ENCODE results near the gene FZR1.

The FZR1 gene

DNA sequence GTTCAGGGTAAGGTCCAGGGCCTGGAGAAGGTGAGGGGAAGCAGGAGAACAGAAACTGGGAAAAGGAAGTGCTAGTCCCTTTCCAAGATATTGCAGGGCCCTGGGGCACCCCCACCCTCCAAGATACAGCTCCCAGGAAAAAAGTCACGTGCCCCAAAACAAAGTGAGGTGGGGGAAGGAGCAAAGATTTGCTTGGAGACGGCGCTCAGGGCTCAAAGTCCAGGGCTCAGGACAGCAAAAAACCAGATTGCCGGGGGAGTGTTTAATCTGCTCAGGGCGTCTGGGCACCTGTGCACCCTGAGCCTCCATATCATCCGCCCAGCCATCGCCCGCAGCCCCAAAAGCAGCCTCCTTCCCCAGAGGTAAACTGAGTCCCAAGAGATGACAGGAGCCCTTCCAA lies 32.1 kb upstream of the FZR1 start:
- no peak for DNase-seq (ENCODE audit: low spot score)

DNA sequence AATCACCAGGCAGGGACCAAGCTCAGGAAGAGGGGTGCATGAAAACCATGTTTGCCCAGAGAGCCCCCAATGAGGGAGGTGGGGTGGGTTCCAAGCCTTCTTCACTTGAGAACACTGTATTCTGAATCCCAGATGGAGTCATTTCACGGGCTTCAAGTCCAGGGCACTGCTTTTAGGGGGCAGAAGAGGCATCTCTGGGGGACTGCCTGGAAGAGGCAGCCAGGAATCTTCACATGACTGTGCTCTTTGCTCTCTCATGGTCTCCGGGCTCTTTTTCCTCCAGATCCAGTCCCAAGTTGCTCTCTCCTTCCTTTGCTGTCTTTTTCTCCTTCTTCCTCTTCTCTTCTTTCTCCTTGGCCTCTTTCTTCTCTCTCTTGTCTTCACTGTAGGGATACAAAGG lies 31.5 kb upstream of the FZR1 start:
- DNase-seq (ENCODE audit: low spot score) = no peak

- no peak for DNase-seq (ENCODE audit: low spot score)
Observed at GRCh38 chr19:3475449-3475848, 30.7 kb upstream of the FZR1 start.

- no peak for DNase-seq (ENCODE audit: low spot score)
Observed at GRCh38 chr19:3476830-3477229, 29.3 kb upstream of the FZR1 start.

DNA sequence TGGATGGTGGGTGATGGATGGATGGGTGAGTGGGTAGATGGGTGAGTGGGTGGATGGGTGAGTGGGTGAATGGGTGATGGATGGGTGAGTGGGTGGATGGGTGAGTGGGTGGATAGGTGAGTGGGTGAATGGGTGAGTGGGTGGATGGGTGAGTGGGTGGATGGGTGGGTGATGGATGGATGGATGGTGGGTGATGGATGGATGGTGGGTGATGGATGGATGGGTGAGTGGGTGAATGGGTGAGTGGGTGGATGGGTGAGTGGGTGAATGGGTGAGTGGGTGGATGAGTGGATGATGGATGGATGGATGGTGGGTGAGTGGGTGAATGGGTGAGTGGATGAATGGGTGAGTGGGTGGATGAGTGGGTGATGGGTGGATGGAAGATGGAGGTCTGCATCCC lies 28.6 kb upstream of the FZR1 start:
- no peak for DNase-seq (ENCODE audit: low spot score)

DNA sequence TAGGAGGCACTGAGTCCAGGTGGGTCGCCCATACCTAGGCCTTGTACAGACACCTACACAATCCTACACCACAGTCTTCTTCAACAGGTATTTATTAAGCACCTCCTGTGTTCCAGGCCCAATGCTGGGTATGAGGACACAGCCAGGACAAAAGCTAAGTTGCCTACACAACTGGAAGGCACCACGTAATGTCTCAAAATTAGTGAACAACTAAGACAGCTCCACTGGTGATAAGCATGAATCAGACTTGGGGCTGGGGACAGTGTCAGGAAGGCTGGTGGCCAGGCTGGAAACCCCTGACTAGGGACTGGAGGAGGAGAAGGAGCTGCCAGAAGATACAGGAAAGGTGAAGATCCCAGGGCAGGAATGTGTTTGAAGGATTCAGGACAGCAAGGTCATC lies 28.2 kb upstream of the FZR1 start:
- DNase-seq (ENCODE audit: low spot score) = no peak

GRCh38 chr19:3478409-3479176 lies 27.5 kb upstream of the FZR1 start:
- DNase-seq (ENCODE audit: low spot score) = no peak

DNA sequence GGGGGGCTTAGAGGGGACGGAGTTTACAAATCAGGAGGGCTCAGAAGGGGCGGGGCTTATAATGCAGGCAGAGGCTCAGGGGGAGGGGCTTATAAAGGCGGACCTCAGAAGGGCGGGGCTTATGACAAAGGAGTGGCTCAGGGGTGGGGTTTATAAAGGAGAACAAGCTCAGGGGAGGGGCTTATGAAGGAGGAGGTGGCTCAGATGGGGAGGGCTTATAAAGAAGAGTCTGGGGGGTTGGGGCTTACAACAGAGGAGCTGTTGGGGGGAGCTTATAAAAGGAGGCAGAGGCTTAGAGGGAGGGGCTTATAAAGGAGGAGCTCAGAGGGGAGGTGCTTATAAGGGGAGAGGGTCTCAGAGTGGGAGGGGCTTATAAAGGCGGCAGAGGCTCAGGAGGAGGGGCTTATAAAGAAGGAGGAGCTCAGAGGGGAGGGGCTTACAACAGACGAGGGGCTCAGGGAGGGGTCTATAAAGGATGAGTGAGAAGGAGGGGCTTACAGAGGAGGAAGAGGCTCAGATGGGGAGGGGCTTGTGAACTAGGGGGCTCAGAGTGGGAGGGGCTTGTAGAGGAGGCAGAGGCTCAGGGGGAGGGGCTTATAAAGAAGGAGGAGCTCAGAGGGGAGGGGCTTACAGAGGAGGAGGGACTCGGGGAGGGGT lies 26.8 kb upstream of the FZR1 start:
- DNase-seq (ENCODE audit: low spot score) = no peak

DNA sequence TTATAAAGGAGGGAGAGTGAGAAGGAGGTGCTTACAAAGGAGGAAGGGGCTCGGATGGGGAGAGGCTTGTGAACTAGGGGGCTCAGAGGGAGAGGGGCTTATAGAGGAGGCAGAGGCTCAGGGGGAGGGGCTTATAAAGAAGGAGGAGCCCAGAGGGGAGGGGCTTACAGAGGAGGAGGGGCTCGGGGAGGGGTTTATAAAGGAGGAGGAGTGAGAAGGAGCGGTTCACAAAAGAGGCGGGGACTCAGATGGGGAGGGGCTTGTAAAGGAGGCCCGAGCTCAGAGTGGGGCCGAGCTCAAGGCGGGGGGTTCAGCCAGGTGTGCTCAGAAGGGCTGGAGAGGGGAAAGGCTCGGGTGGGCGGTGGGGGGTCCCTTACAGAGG lies 26.3 kb upstream of the FZR1 start:
- no peak for DNase-seq (ENCODE audit: low spot score)

GRCh38 chr19:3480383-3481091 lies 25.6 kb upstream of the FZR1 start, which contains the start of gene SMIM24:
Gene SMIM24 (minus strand): TSS chr19:3480525. CDS start chr19:3480463, 62 bp downstream.
- no peak for DNase-seq (ENCODE audit: low spot score)

- DNase-seq (ENCODE audit: low spot score) = no peak
Observed at GRCh38 chr19:3481241-3482090, 24.6 kb upstream of the FZR1 start.

GRCh38 chr19:3482507-3483225 lies 23.4 kb upstream of the FZR1 start:
- DNase-seq (ENCODE audit: low spot score) = no peak

DNA sequence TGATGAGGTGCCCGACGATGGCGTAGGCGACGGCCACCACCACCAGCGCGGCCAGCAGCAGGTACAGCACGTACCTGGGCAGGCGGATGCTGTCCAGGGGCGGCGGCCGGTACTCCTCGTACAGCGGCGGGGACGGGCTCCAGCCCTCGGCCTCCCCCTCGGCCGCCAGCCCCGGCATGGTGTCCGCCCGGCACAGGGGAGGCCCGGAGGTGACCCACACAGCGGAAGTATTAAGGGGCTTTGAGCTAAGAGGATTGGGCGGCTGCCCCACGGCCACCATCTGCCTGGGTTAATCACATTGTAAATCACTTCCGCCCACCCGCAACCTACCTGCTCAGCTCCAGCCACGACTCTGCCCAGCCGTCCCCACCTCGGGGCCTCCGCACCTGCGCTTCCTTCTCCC lies 22.9 kb upstream of the FZR1 start, which contains the start of gene SMIM44:
Gene SMIM44, minus strand, starts transcription at position 216 of the 403 bp plus-strand sequence. Its CDS starts 38 bp downstream, at position 178.
- no peak for DNase-seq (ENCODE audit: low spot score)

DNA sequence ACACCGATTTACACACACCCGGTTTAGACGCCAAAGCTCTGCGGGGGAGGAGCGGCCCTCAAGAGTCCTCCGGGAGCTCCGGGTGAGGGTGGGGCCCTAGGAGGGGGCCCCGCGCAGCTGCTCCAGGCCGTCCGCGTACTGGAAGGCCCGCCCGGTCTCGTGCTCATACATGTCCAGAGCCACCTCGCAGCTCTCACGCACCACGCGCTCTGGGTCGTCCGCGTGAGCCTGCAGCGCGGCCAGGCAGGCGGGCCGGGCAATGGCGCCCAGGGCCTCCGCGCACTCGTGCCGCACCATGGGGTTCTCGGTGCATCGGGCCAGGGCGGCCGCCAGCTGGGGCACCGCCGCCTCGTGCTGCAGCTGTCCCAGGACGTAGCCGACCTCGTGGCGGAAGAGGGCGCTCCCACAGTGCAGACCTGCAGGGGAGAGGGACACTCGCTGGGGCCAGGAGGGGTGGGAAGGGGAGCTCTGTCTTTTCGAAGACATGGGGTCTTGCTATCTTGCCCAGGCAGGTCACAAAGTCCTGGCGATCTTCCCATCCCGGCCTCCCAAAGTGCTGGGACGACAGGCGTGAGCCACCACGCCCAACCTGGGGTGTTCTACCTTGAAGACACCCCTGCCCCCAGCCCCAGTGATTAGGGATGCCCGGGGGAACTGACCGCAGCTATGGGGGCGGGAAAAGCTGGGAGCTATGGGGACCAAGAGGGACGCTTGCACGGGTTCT lies 14.6 kb upstream of the FZR1 start:
- no peak for DNase-seq (ENCODE audit: low spot score)

DNA sequence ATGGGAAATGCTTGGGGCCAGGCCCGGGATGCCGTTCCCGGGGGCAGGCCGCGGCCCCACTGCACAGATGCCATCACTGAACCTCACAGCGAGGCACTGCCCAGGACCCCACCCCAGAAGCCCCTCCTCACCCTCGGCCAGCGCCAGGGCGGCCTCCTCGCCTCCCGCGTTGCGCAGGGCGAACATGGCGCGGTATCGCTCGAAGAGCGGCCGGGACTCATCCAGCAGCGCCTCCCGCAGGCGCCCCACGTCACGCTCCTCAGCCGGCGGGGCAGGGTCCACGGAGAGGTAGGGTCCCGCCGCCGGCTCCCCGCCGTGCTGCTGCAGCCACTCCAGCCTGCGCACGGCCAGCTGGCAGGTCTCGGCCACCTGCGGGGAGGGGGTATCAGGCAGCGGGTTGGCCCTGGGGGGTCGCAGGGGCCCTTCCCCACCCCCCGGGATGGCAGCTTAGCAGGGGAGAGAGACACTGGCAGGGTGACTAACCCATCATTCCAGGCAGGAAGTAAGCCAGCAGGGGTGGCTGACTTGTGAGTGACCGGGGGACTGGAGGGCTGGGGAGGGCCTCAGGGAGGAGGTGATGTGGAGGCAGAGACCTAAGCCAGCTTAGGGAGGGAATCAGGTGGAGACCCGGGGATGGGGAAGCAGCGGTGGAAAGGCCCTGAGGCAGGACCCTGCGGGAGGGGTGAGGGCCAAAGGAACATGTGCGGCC lies 13.8 kb upstream of the FZR1 start:
- DNase-seq (ENCODE audit: low spot score) = no peak

DNA sequence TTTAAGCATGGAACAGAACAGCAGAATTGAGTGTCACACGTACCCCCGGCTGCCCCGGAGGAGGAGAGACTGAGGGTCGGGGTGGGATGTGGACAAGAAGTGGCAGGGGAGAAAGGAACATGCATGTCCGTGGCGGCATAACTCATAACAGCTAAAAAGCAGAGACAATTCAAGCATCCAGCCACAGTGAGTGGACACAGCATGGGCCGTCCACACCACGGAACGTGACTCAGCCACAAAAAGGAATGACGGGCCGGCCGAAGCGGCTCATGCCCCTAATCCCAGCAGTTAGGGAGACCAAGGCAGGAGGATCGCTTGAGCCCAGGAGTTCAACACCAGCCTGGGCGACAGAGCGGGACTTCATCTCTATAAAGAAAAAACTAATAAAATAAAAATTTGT lies 13.2 kb upstream of the FZR1 start:
- no peak for DNase-seq (ENCODE audit: low spot score)

DNA sequence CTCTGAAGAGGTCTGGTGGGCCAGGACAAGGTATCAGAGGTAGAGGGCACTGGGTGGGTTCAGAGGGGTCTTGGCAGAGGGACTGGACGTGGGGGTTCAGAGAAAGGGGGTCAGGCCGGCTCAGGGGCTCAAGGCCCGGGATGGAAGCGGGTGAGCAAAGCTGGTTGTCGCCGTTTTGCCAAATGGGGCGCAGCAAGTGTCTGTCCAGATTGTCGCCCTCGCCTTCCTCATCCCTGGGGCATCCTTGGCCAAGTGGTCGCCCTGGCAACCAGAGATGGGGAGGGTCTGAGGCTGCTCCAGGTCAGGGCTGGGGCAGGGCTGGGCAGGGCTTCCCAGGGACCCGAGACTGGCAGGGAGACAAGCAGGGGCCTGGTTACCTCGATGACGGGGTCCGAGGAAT lies 12.5 kb upstream of the FZR1 start:
- no peak for DNase-seq (ENCODE audit: low spot score)

GRCh38 chr19:3494051-3494450 lies 12.1 kb upstream of the FZR1 start:
- no peak for DNase-seq (ENCODE audit: low spot score)

DNA sequence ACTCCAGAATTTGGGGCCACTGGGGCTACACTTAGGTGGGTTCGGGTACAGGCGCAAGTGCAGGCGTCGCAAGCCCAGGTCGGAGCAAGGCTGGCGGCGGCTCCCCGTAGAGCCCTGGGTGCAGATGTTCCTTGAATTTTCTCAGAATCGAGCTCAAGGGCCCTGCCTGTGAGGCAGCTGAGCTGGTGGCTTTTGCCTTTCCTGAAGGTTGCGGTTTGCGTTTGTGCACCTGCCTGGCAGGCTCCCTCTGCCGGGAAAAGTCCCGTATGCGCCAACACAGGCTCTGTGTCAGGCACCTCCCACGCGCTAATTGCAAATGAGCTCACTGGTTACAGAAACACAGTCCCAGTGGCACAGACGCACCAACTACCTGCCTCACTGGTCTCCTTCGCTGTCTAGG lies 11.6 kb upstream of the FZR1 start:
- DNase-seq (ENCODE audit: low spot score) = no peak
